ENCODE data around the gene NDRG3. TPM values are rescaled to one million over a fixed set of nuclear protein-coding genes. Genes with fewer than 3 reads are reported as not detected.

The NDRG3 gene
- total RNA-seq, 1 donor from 2014 or later = 33.1 TPM

- no peak overlapping the region for H3K27ac Mint-ChIP-seq (ENCODE audit: unreplicated experiment)
- no peak overlapping the region for H3K9ac ChIP-seq (ENCODE audit: low read length)
- H3K36me3 Mint-ChIP-seq (ENCODE audit: low read depth, unreplicated experiment) = peaks cover 4% of the 10 kb centered on the region
- peaks cover 5% of the 10 kb centered on the region for H3K4me1 Mint-ChIP-seq (ENCODE audit: low read depth, unreplicated experiment)
- TF ChIP-seq EZH2 (IDR thresholded peaks at IDR 0.05; ENCODE audit: insufficient read depth, low read length) = no peak
- H3K27ac ChIP-seq (ENCODE audit: low read depth, low read length) = no peak overlapping the region
- H3K27me3 Mint-ChIP-seq (ENCODE audit: low read depth, unreplicated experiment) = peaks cover 3% of the 10 kb centered on the region
- no peaks in the 10 kb centered on the region for H3K9me3 Mint-ChIP-seq (ENCODE audit: unreplicated experiment)
- H3K9me3 ChIP-seq (ENCODE audit: insufficient read depth, low read depth, low read length) = no peaks in the 10 kb centered on the region
- H3K4me1 ChIP-seq (ENCODE audit: insufficient read depth, low read length) = no peaks in the 10 kb centered on the region
- no peak overlapping the region for H3K4me2 ChIP-seq (ENCODE audit: low read length)
- H2AFZ ChIP-seq (ENCODE audit: low read depth, low read length) = no peak overlapping the region
- H3K36me3 ChIP-seq (ENCODE audit: insufficient read depth, low read length) = no peaks in the 10 kb centered on the region
- no peaks in the 10 kb centered on the region for H4K20me1 ChIP-seq (ENCODE audit: insufficient read depth, low read length)
- H3K27me3 ChIP-seq (ENCODE audit: insufficient read depth, low read length) = no peaks in the 10 kb centered on the region
- no peak overlapping the region for H3K4me3 Mint-ChIP-seq (ENCODE audit: unreplicated experiment)
- FAIRE-seq = no peak
- no peak for DNase-seq (ENCODE audit: low read depth)
- H3K79me2 ChIP-seq (ENCODE audit: insufficient read depth, low read length) = no peaks in the 10 kb centered on the region
- H3K4me3 ChIP-seq (ENCODE audit: insufficient read depth, low read depth, low read length) = no peak overlapping the region
These were observed 98.4 kb downstream of the NDRG3 start for GRCh38 chr20:36647196-36648121.

DNA sequence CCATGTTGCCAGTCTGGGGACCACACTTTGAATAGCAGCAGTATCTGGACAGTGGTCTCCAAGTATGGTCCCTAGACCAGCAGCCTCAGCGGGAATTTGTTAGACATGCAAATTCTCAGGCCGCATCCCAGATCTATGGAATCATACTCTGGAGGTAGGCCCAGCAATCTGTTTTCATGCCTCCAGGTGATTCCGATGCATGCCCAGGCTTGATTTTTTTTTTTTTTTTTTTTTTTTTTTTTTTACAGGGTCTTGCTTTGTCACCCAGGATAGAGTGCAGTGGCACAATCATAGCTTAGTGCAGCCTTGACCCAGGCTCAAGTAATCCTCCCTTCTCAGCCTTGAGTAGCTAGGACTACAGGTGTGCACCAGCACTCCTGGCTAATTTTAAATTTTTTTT is 99.2 kb downstream of the NDRG3 start:
- TF ChIP-seq EZH2 (IDR thresholded peaks at IDR 0.05; ENCODE audit: insufficient read depth, low read length) = no peak
- TF ChIP-seq, protein P1, sequence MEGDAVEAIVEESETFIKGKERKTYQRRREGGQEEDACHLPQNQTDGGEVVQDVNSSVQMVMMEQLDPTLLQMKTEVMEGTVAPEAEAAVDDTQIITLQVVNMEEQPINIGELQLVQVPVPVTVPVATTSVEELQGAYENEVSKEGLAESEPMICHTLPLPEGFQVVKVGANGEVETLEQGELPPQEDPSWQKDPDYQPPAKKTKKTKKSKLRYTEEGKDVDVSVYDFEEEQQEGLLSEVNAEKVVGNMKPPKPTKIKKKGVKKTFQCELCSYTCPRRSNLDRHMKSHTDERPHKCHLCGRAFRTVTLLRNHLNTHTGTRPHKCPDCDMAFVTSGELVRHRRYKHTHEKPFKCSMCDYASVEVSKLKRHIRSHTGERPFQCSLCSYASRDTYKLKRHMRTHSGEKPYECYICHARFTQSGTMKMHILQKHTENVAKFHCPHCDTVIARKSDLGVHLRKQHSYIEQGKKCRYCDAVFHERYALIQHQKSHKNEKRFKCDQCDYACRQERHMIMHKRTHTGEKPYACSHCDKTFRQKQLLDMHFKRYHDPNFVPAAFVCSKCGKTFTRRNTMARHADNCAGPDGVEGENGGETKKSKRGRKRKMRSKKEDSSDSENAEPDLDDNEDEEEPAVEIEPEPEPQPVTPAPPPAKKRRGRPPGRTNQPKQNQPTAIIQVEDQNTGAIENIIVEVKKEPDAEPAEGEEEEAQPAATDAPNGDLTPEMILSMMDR (IDR thresholded peaks at IDR 0.05; ENCODE audit: insufficient read depth, low read depth, low read length) = no peak
- Mint-ChIP-seq H3K4me1 (ENCODE audit: low read depth, unreplicated experiment) (peaks cover 5% of the 10 kb centered on the region), H3K27ac (ENCODE audit: unreplicated experiment) (no peak overlapping the region), H3K27me3 (ENCODE audit: low read depth, unreplicated experiment) (peaks cover 3% of the 10 kb centered on the region), H3K36me3 (ENCODE audit: low read depth, unreplicated experiment) (peaks cover 4% of the 10 kb centered on the region), H3K4me3 (ENCODE audit: unreplicated experiment) (no peak overlapping the region), H3K9me3 (ENCODE audit: unreplicated experiment) (no peaks in the 10 kb centered on the region)
- no peaks in the 10 kb centered on the region for H3K36me3 ChIP-seq (ENCODE audit: insufficient read depth, low read length)
- H3K27ac ChIP-seq (ENCODE audit: low read depth, low read length) = no peak overlapping the region
- H3K79me2 ChIP-seq (ENCODE audit: insufficient read depth, low read length) = no peaks in the 10 kb centered on the region
- H3K27me3 ChIP-seq (ENCODE audit: insufficient read depth, low read length) = no peaks in the 10 kb centered on the region
- H2AFZ ChIP-seq (ENCODE audit: low read depth, low read length) = no peak overlapping the region
- H3K4me3 ChIP-seq (ENCODE audit: insufficient read depth, low read depth, low read length) = no peak overlapping the region
- H3K9ac ChIP-seq (ENCODE audit: low read length) = no peak overlapping the region
- H3K4me2 ChIP-seq (ENCODE audit: low read length) = no peak overlapping the region
- DNase-seq (ENCODE audit: low read depth) (no peak), FAIRE-seq (no peak)
- H3K9me3 ChIP-seq (ENCODE audit: insufficient read depth, low read depth, low read length) = no peaks in the 10 kb centered on the region
- H4K20me1 ChIP-seq (ENCODE audit: insufficient read depth, low read length) = no peaks in the 10 kb centered on the region
- H3K4me1 ChIP-seq (ENCODE audit: insufficient read depth, low read length) = no peaks in the 10 kb centered on the region

DNA sequence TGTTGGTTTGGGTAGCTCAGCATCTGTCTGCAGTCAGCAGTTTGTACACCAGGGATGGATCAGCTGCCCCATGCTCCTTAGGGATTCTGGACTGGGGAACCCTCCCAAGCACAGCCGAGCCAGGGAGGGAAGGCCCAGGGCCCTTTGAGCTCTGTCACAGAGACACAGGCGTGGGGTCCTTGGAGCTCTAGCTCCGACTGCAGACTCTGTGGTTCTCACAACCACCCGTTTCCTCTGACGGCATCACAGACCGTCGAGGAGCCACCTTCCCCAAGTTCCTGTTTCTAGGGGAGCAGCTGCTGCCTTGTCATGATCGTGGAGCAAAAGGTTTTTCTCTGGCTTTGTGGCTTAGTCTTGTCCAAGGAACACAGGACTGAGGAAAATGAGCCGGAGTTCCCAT is 99.9 kb downstream of the NDRG3 start, which contains the start of gene SLA2:
TSS of gene SLA2 (minus strand) at position 199 of the 400 bp plus-strand sequence. CDS start 4,861 bp downstream, outside the sequence.
- Histone ChIP-seq H4K20me1 (ENCODE audit: insufficient read depth, low read length) (no peaks in the 10 kb centered on the region), H2AFZ (ENCODE audit: low read depth, low read length) (no peak within 1 kb of the TSS), H3K4me3 (ENCODE audit: insufficient read depth, low read depth, low read length) (no peak within 1 kb of the TSS), H3K9me3 (ENCODE audit: insufficient read depth, low read depth, low read length) (no peaks in the 10 kb centered on the region), H3K79me2 (ENCODE audit: insufficient read depth, low read length) (no peaks in the 10 kb centered on the region), H3K36me3 (ENCODE audit: insufficient read depth, low read length) (no peaks in the 10 kb centered on the region), H3K27me3 (ENCODE audit: insufficient read depth, low read length) (no peaks in the 10 kb centered on the region), H3K27ac (ENCODE audit: low read depth, low read length) (no peak within 1 kb of the TSS), H3K4me2 (ENCODE audit: low read length) (no peak within 1 kb of the TSS), H3K4me1 (ENCODE audit: insufficient read depth, low read length) (no peaks in the 10 kb centered on the region), H3K9ac (ENCODE audit: low read length) (no peak within 1 kb of the TSS)
- Mint-ChIP-seq H3K4me1 (ENCODE audit: low read depth, unreplicated experiment) (peaks cover 5% of the 10 kb centered on the region), H3K9me3 (ENCODE audit: unreplicated experiment) (no peaks in the 10 kb centered on the region), H3K4me3 (ENCODE audit: unreplicated experiment) (no peak within 1 kb of the TSS), H3K27ac (ENCODE audit: unreplicated experiment) (no peak within 1 kb of the TSS), H3K27me3 (ENCODE audit: low read depth, unreplicated experiment) (peaks cover 3% of the 10 kb centered on the region), H3K36me3 (ENCODE audit: low read depth, unreplicated experiment) (peaks cover 4% of the 10 kb centered on the region)
- TF ChIP-seq, protein P1 (IDR thresholded peaks at IDR 0.05; ENCODE audit: insufficient read depth, low read depth, low read length) = no peak
- TF ChIP-seq EZH2 (IDR thresholded peaks at IDR 0.05; ENCODE audit: insufficient read depth, low read length) = no peak
- FAIRE-seq (no peak), DNase-seq (ENCODE audit: low read depth) (no peak)

Data from astrocyte (in vitro differentiated cells and primary cell).